Erythroblast (primary cell): ENCODE results near the gene SCG3.

Source experiments
- GATA1 ChIP-seq: IDR thresholded peaks from 2 replicates; pipeline ENCODE4 v1.6.1; 2011; ENCODE audit warnings: low read depth, mild to moderate bottlenecking, control low read depth, low read length, moderate library complexity
- POLR2A ChIP-seq: IDR thresholded peaks from 2 replicates; pipeline ENCODE4 v1.6.1; 2011; ENCODE audit warnings: mild to moderate bottlenecking, low read length

GRCh38 chr15:51758645-51759044 is 77.3 kb downstream of the SCG3 start:
- TF ChIP-seq POLR2A (no peak), GATA1 (no peak)
